Cortex of kidney (tissue), 1 donor: ENCODE results near the gene RNF113A.
"Not testable (repeated sequence)": the region's sequence is repeated elsewhere in the genome, so short reads cannot be mapped to it uniquely, and the experiment has no call there.

Experiments
- DNase-seq: peaks from one replicate; lab custom pipeline; 2025; lab: John Stamatoyannopoulos, UW

The RNF113A gene

DNA sequence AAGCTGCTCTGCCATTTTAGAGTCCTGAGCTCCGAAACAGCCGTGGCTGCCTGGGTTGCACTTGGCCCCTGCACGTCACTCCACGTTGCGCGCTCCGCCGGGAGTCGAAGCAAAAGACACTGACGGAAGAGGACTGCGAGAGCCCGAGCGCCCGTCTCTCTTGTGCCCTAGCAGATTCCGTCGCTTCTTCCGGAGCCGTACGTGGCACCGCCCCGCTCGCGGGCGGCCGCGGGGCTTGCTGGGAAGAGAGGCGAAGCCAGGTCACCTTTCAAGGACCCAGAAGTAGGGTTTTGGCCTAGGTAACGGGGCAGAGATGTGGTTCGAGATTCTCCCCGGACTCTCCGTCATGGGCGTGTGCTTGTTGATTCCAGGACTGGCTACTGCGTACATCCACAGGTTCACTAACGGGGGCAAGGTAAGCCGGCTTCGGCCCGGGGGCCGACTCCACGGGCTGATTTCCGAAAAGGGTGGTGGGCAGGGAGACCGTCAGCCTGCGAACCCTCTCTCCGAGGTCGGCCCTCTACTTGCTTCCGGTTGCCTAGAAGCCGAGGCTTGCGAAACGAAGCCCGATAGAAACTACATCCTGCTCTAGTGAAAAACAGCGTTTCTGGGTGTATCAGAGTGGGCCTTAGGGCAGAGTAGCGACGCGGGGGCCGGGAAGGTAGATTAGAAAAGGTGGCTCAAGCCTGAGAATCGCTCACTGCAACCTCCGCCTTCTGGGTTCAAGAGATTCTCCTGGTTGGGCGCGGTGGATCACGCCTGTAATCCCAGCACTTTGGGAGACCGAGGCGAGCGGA is at the start of gene RNF113A, which contains the start of gene NDUFA1:
Gene RNF113A (minus strand): TSS at position 135 of the 797 bp plus-strand sequence. CDS start 120 bp downstream, at position 15.
Gene NDUFA1 (plus strand): TSS at position 234 of the 797 bp plus-strand sequence. CDS start 80 bp downstream, at position 314.
- DNase-seq, result peak; percentile 34

DNA sequence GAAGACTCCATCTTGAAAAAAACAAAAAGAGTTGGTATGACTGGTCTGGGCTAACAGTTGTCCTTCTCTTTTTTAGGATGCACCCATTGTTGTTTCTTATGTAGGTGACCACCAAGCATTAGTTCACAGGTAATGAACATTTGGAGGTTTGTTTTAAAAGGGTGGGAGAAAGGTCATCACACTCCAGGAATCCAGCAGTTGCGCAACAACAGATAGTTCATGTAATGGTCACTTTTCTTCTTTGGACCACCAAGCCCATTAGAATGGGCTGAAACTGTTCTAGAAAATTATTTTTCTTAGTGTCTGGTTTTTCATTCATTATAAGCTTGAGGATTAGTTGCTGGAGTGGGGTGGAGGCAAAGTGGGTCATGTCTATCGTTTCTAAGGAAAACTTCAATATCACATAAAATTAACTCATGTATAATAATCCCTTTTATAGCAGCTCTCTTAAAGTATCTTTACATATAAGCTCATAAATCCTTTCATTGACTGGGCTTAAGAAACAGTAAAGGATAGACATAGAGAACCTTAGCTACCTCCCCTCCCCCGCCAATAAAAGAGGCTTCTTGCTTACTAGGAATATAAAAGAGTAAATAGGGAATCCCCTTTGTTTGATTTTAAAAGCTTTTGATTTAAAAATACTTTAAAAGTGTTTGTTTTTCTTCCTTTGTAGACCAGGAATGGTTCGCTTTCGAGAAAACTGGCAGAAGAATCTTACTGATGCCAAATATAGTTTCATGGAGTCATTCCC is 48.5 kb upstream of the RNF113A start:
- no peak for DNase-seq

DNA sequence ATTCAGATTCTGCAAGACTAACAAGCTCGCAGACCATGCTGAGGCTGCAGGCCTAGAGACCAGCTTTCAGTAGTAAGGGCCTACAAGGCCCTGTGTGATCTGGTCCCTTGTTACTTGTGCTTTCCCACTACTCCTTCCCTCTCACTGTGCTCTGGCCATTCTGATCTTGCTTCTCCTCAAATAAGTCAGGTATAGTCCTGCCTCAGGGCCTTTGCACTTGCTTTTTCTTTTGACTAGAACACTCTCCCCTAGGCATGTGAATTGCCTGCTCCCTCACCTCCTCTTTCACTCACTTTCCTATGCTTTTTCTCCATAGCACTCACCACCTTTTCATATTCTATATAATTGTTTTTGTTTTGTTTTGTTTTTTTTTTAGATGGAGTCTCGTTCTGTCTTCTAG is 46.3 kb upstream of the RNF113A start:
- no peak for DNase-seq

DNA sequence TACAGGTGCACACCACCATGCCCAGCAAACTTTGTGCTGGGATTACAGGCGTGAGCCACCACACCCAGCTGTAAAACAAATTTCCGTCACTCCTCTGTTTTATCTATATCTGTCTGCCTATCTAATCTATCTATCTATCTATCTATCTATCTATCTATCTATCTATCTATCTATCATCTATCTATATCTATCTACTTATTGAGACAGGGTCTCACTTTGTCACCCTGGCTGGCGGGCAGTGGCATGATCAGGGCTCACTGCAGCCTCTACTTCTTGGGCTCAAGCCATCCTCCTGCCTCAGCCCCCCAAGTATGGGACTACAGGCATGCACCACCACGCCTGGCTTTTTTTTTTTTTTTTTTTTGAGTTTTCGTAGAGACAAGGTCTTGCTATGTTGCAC is 44.8 kb upstream of the RNF113A start:
- no peak for DNase-seq

DNA sequence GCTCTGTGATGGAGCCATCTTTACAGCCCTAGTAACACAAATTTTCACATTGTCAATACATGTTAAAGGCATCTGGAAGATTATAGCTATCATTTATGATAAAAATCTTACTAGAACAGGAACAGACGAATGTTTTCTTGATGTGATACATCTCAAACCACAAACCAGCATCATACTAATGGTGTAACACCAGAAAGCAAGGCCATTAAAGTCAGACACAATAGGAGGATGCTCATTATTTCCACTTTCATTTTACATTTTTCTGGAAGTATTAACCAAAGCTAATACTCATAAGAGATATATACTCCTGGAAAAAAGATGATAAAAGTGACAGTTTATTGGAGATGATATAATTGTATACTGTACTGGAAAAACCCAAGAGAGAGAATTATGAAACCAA is 29.4 kb upstream of the RNF113A start:
- no peak for DNase-seq

DNA sequence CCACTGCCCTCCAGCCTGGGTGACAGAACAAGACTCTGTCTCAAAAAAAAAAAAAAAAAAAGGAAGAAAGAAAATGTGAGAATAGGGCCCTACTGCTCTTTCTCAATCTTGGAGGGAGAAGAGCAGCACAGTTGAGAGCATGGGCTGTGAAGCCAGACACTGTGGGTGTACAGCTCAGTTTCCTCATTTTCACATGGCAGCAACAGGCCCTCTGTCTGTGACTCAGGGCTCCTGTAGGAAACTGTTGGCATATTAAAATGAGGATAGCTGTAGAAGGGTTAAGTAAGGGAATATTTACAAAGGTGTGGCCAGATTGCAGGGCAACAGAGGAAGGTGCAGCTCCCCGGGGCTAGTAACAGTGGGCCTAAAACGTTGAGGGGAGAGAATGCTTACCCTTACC is 27.6 kb upstream of the RNF113A start:
- DNase-seq, result no peak

DNA sequence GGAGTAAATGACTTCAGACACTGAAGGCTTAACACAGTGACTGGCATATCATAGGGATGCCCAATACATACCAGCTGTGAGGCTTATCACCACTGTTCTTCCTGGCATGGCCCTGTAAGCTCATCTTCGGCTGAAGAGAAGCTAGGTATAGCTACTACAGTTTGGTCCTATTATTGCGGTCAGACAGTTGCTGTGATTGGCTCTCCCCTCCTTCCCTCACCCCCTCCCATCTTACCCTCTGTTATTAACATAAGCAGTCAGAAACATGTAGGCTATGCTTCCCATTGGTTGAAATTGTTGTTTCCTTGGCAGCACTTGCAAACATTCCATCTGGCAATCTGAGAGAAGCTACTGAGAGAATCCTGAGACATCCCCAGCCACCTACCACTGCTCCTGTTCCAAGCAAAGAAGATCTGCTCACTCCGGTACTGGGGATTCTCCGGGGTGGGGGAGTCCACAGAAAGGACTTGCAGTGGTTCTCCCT is 24.4 kb upstream of the RNF113A start, which contains the start of gene AKAP14:
Gene AKAP14 (plus strand): TSS at position 51 of the 484 bp plus-strand sequence. CDS start 7,331 bp downstream, outside the sequence.
- no peak for DNase-seq

DNA sequence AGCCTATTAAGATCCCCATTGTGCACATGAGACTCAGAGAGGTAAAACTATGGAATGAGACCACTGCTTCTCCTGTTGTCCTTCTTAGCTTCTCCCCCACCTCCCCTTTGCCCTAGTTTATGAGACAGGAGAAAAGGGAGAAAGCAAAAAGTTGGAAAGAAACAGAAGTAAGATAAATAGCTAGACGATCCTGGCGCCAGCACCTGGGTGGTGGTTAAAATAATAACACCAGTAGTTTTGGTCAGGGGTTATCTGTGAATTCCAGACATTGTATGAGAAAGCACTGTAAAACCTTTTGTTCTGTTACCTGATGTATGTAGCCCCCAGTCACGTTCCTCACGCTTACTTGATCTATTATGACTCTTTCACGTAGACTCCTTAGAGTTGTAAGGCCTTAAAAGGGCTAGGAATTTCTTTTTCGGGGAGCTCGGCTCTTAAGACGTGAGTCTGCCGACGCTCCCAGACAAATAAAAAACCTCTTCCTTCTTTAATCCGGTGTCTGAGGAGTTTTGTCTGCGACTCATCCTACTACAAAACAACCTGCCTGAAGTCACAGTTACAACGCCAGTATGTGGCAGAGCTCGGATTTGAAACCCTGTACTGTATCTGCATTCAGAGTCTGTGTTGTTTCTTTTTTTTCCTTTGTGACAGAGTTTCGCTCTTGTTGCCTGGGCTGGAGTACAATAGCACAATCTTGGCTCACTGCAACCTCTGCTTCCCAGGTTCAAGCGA is 20.6 kb upstream of the RNF113A start:
- DNase-seq, result not testable (repeated sequence)

DNA sequence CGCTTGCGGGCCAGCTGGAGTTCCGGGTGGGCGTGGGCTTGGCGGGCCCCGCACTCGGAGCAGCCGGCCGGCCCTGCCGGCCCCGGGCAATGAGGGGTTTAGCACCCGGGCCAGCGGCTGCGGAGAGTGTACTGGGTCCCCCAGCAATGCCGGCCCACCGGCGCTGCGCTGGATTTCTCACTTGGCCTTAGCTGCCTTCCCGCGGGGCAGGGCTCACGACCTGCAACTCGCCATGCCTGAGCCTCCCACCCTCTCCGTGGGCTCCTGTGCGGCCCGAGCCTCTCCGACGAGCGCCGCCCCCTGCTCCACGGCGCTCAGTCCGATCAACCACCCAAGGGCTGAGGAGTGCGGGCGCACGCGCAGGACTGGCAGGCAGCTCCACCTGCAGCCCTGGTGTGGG is 19.1 kb upstream of the RNF113A start:
- DNase-seq, result not testable (repeated sequence)

DNA sequence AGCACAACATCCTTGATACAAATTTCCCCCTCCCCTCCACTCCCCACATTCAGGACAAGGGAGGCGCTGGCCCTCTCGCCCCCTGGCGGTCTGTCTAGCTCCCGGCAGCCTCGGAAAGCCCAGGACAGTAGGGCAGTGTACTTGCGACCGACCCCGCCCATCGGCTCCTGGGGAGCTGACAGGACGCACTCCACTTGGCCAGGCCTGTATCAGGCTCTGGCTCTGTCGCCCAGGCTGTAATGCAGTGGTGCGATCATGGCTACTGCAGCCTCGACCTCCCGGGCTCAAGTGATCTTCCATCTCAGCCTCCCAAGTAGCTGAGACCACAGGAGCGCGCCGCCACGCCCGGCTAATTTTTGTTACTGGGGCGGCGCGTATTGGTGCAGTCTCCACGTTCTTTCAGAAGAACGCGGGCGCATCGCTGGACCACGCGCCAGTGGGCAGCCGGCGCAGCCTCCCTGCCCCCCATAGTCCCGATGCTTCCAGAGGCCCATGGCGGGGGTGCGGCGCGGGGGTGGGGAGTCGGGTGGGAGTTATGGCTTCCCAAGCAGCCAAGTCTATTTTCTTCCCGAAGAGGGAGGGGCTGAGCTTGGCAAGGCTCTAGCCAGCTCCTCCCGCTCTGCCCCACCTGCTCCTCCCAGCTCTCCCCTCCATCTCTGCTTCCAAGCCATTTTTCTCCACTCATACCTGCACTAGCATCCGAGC is 16.3 kb upstream of the RNF113A start:
- no peak for DNase-seq

DNA sequence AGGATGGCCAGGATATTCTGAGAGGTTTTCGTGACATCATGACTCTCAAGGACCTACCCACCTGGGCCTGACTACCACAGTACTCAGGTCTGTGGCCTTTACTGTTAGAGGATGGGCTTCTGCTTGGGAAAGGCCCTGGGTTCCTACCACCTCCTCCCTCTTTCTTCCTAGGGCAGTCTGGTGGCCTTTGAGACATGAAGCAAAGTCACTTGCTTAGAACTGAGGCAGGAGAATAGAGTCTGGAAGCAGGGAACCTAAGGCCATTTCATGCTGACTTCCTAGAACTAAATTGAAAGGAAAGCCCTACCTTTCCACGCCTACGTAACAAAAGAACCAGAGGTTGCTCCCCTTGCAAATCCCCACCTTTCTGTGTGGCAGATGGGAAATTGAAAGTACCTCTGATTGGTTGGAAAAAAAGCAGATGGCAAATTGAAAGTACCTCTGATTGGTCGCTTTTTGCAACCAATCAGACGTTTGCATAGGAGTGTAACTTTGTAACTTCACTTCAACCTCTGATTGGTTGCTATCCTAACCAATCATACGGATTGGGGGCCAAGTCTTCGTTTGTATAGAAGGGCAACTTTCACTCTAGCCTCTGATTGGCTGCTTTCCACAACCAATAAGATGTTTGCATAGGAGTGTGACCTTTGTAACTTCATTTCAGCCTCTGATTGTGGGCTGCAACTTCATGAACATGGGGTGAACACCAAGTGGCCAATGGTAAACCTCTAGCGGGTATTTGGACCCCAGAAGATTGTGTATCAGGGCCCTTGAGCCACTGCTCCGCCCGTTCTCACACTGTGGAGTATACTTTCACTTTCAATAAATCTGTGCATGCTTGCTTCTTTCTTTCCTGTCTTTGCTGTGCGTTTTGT is 14.3 kb upstream of the RNF113A start:
- no peak for DNase-seq

DNA sequence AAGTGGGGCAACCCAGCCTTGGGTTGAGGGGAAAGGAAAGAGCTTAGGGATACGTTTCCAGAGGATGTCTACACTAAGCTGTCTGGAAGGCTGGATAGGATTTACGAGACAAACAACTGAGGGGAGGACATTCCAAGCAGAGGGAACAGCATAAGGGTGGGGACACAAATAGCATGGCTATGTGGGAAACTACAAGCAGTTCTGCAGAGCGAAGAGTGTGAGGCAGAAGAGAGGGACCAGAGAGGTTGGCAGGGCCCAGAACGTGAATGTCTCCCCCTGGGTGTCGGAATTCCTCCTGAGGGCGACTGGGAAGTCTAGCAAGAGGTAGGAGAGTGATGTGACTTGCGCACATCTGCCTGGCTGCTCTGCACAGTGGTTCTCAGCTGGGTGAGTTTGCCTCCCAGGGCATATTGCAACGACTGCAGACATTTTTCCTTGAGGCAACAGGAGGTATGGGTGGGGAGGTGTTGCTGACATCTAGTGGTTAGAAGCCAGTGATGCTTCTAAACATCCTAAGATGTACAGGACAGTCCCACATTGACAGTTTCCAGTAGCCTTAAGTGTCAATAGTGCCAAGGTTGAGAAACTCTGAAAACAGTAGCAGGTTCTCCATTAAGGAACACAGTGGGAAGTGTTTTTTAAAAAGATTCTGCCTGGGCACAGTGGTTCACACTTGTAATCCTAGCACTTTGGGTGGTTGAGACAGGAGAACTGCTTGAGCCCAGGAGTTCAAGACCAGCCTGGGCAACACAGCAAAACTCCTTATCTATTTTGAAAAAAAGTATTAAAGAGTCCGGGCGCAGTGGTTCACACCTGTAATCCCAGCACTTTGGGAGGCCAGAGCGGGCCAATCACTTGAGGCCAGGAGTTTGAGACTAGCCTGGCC is 9.3 kb upstream of the RNF113A start:
- DNase-seq, result no peak

DNA sequence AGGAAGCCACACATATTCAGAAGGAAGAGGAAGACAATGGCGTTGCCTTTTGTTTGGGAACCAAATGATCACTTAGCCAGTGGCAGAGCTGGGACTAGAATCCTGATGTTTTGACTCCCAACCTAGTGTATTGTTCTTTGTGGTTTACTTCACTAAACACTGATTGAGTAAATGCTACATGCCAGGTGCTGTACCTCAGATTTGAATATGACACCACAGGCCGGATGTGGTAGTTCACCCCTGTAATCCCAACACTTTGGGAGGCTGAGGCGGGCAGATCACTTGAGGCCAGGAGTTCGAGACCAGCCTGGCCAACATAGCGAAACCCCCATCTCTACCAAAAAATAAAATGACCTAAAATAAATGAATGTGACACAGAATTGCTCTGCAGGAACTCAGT is 8.5 kb upstream of the RNF113A start:
- DNase-seq, result no peak

DNA sequence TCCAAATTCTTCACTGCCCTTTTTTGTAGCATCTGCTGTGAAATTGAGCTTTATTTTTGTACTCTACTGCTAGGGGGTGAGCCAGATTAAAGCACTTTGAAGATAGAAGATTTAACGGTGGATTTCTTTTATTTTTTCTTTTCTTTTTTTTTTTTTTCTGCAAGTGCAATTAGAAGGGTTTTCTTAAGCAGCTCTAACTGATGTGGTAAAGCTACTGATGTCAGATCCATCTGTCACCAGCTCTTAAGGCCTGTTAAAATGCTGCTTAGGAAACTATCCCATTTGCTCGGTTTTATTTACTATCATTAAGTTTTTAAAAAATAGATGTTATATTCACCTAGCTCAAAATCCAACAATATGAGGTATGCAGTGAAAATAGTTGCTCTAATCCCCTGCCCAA is 7.2 kb upstream of the RNF113A start:
- no peak for DNase-seq

DNA sequence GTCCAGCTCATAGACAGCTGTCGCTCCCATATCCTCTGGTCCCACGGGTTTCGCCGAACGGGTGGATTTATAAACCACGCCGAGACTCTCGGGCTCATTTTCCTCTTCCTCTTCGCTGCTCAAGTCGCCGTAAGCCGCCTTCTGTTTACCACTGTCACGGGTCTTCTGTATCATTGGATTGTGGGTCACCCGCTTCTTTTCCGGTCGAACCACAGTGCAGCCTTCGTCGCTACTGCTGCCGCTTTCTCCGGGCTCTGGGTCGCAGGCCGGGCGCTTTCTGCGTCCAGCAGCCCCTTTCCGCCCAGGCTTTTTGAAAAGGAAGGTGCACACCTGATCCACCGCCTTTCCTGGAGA is 311 bp downstream of the RNF113A start:
- DNase-seq, result no peak

DNA sequence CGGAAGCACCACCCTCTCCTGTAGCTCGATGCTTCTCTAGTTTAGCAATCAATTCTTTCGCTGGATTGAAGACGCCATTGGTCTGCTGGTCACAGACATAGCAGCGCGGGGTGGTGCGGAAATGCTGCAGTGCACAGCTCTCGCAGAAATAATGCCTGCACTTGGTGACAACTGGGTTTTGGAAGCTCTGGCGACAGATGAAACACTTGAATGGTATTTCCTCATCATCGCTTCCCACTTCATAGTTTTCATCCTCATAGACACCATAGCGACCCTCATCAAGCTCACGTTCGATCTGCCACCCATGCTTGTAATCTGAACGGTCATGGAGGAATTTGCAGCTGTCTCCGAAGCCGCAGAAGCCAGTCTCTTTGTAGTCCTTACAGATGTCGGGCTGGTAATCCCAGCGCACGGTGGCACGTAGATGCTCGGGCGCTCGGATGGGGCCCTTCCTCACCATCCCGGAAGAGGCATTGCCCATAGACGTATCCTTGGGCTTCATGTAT is 854 bp downstream of the RNF113A start:
- DNase-seq, result no peak

DNA sequence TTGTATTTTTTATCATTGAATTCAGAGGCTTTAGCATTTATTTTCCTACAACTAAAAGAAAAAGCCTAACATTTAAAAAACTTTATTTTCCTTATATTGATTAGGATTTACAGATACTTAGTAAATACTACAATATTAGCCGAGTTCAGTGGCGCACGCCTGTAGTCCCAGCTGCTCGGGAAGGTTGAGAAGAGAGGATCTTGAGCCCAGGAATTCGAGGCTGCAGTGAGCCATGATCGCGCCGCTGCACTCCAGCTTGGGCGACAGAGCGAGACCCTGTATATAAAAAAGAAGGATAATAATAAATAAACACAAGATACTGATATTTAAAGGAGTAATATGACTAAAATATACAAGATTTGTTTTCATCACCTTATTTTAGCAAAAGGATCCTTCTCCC is 18.1 kb downstream of the RNF113A start:
- no peak for DNase-seq

DNA sequence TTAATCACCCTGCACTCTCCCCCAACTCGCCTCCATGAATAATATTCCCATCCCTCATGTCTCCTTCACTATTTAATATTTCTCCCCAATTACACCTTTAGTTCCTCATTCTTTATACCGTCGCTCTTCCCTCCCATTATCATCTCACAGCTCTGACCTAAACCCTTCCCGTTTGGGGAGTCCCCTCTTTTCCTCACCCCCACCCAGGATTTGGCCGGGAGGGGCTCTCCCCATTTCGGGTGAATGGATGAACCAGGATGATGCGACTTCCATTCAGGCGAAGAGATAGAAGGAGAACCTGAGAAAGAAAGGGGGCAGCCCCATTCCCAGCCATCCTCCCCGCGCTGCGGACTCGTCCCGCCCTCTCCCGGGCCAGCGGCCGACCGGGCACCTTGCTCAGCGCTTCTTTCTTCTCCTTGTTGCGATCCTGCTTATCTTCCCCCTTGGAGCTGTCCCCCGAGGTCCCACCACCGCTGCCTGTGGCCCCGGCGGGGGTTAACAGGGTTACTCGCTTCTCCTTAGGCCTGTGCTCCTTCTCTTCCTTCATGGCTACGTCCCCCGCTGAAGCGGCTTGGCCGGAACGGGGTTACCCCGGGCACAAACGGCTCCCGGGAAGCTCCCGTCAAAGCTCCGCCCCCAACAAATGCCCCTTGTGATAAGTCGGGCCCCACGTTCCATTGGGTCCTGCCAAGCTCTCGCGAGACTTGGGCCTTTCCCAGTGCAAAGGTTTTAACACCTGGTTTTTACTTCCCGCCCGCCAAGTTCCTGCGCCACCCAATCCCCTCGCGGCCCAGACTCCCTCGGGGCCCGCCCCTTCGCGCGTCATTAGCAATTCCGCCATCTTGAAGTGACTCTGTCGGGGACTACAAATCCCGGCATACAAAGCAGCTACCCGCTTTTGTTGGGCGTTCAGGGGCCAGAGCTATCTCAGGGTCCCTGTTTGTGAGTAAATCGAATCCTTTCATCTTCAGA is 18.9 kb downstream of the RNF113A start, which contains the start of gene UPF3B:
Gene UPF3B (minus strand): TSS at position 582 of the 972 bp plus-strand sequence. CDS start 35 bp downstream, at position 547.
- DNase-seq, result peak; percentile 60
